ENCODE data around the gene ZNF555.
"Not testable (repeated sequence)": the region's sequence is repeated elsewhere in the genome, so short reads cannot be mapped to it uniquely, and the experiment has no call there.

The ZNF555 gene

DNA sequence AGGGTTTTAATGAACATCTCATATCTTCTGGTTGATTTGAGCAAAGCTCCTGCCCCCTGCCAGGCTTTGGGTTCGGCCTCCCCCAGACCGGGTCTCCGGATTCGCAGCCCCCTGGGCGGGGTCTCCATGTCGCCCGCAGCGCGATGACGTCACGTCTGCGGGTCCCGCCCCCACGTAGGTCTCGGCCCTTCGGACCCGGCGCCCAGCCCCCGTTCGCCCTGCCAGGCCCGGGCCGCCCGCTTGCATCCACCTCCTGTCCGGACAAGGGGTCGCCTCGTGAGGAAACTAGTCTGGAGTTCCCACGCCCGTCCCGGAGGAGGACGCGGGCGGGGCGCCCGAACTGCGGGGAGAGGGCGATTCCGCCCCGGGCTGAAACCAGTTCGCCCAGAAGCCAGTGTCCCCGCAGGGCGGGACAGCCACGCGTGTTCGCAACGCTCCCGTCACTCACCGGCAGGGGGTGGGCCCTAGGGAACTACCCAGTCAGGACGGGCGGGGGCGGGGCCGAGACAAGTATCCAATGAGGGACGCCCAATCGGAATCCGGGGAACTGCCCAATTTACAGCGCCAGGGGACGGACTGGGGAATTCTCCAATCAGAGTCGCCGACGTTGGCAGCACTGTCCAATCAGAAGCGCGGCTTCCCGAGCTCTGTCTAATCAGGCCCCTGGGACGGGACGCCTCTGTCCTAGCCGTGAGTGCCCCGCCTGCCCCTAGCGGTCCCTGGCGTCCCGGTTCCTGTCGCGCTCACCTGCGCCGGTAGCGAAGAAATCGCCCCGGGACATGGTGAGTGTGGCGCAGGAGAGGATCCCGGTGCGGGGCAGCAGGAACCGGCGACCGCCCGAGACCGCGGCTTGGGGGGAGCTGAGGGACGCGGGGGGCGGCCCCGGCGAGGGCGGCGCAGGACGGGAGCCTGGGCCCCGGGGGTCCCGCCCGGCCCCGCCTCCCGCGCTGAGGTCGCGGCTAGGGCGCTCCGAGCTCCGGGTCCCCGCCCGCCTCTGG, at the start of gene ZNF555:
Gene ZNF555, plus strand, starts transcription at position 682 of the 998 bp plus-strand sequence. Its CDS starts 98 bp downstream, at position 780.
- DNase-seq (ENCODE audit: low read depth in 2 of 2), result peak; percentile 96 to 99

DNA sequence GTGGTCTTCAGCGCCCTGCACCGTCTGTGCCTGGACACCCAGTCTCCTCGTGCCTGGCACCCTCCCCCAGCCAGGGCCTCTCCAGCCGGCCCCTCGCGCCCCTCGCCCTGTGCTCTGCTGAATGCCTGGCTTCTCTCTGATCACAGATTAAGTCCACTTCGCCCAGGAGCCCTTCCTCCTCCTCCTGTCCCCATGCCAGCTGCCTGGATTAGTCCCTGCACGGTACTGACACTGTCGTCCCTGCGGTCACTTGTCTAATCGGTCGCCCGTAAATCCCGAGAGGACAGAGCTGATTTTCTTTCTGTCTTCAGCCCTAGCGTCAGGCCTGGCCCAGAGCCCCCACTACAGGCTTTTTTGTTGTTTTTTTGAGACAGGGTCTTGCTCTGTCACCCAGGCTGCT, 49.4 kb upstream of the ZNF555 start:
- DNase-seq (ENCODE audit: low read depth in 2 of 2), result no peak

DNA sequence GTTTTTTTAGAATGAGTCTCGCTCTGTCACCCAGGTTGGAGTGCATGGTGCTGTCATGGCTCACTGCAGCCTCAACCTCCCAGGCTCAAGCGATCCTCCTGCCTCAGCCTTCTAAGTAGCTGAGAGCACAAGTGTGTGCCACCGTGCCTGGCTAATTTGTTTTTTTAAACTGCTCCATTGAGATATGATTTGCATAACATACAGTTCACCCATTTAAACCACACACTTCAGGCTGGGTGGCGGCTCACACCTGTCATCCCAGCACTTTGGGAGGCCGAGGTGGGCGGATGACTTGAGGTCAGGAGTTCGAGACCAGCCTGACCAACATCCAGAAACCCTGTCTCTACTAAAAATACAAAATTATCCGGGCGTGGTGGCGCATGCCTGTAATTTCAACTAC, 48.6 kb upstream of the ZNF555 start:
- DNase-seq (ENCODE audit: low read depth in 2 of 2), result not testable (repeated sequence)

DNA sequence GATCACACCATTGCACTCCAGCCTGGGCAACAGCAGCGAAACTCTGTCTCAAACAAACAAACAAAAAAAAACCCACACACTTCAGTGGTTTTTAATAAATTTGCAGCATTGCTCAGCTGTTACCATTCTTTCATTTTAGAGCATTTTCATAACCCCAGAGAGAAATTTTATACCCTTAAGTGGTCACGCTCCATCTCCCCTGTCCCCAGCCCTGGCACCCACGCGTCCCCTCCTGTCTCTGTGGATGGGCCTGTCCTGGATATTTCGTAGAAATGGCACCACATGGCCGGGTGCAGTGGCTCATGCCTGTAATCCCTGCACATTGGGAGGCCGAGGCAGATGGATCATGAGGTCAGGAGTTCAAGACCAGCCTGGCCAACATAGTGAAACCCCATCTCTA, 48.1 kb upstream of the ZNF555 start:
- no peak for DNase-seq (ENCODE audit: low read depth in 2 of 2)

DNA sequence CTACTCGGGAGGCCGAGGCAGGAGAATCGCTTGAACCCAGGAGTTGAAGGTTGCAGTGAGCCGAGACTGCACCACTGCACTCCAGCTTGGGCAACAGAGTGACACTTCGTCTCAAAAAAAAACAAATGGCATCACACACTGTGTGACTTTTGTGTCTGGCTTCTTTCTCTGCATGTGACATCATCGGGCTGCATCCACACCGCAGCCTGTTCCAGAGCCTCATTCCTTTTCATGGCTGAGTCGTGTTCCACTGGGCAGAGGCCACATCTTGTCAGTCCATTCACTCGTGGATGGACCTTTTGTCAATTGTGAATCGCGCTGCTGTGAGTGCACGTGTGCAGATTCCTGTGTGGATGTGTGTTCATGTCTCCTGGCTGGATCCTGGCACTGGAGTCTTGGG, 47.7 kb upstream of the ZNF555 start:
- DNase-seq (ENCODE audit: low read depth in 2 of 2), result no peak

GRCh38 chr19:2795827-2796658, 45.2 kb upstream of the ZNF555 start:
- DNase-seq (ENCODE audit: low read depth in 2 of 2), result no peak

DNA sequence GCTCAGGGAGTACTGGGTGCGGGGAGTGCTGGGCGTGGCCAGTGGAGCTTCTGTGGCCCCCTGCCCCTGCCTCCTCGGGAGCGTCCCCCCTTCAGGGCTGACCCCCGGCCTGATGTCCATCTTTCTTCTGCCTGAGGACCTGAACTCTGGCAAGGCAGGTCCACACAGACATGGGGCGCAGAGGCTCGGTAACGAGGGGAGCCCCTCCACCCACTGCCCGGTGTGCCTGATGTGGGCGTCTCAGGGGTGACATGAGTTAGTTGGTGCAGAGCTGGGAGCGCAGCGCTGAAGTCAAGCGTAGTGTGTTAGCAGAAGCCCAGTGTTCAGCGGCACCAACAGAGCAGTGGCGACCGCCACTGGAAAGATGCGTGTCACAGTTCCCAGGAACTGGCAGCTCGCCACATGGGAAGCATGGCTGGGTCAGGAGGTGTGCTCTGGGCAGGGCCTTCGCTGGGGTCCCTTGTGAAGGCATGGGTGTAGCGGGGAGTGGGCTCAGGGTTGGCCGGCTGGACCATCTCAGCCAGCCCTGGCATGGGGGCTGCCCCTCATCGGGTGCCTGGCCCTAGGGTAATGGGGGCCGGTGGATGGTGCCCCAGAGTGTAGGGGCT, 44.5 kb upstream of the ZNF555 start:
- DNase-seq (ENCODE audit: low read depth in 2 of 2), result no peak

DNA sequence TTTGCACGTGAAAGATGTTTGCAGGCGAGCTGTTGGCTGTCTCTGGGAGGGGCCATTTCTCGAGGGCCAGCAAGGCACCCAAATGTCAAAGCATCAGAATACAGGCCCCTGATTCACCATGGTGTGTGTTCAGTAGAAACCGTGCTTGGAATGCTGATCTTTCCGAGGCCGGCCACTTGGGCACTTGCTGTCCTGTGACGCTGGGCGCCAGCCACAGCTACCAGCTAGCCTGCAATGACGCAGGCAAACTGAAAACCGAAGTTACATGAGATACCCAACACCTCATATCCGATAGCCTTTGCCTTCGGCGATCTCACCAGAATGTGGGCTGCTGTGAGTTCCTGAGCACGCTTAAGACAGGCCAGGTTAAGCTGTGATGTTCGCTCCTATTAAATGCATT, 44.0 kb upstream of the ZNF555 start:
- no peak for DNase-seq (ENCODE audit: low read depth in 2 of 2)

- no peak for DNase-seq (ENCODE audit: low read depth in 2 of 2)
Observed at GRCh38 chr19:2798158-2798685, 43.1 kb upstream of the ZNF555 start.

DNA sequence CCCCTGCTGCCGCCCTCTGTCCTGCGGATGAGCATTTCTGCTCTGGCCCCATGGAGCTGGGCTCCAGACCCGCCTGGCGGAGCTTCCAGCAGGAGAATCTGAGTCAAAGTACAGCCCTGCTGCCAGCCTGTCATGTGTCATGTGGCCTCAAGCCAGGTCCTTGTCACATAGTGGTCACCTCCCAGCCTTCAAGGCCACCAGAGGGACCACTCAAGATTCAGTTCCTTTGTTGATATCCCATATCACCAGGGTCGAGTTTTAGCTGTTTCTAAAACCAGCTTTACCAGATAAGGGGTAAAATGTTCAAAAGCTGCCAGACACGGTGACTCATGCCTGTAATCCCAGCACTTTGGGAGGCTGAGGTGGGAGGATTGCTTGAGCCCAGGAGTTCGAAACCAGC, 42.5 kb upstream of the ZNF555 start:
- no peak for DNase-seq (ENCODE audit: low read depth in 2 of 2)

- no peak for DNase-seq (ENCODE audit: low read depth in 2 of 2)
Observed at GRCh38 chr19:2799273-2800020, 41.8 kb upstream of the ZNF555 start.

DNA sequence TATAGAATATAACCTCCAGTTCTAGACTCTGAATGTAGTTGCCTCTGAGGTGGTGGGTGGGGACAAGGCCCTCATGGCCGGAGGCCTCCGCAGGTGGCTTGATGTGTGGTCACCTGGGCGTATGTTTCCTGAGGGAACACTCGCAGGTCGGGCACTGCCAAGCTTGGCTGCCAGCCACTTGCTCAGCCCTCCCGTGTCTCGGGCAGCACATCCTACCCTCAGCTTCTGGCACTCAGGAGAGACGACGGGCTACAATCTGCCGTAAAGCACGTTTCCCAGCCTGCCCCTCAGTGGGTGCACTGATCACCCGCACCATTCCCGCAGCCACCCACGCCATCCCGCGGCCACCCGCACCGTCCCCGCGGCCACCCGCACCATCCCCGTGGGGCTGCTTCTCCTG, 40.8 kb upstream of the ZNF555 start:
- no peak for DNase-seq (ENCODE audit: low read depth in 2 of 2)

DNA sequence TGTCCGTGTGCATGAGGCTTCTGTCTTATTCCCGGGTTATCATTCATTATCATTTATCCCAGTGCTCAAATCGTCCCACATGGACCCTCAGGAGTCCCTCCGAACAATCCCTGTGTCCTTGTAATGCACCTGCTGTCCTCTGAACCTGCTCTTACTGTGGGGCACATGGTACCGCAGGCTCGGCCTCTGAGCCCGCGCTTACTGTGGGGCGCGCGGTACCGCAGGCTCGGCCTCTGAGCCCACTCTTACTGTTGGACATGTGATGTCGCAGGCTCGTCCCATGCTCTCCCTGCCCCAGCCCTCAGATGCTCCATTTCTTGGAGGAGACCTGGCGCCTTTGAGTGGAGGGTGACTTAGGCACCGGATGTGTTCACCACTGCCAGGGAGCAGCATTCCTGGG, 38.4 kb upstream of the ZNF555 start:
- DNase-seq (ENCODE audit: low read depth in 2 of 2), result no peak

- no peak for DNase-seq (ENCODE audit: low read depth in 2 of 2)
Observed at GRCh38 chr19:2803486-2804155, 37.7 kb upstream of the ZNF555 start.

GRCh38 chr19:2804156-2805004, 36.9 kb upstream of the ZNF555 start:
- no peak for DNase-seq (ENCODE audit: low read depth in 2 of 2)

GRCh38 chr19:2805261-2805900, 35.9 kb upstream of the ZNF555 start:
- no peak for DNase-seq (ENCODE audit: low read depth in 2 of 2)

DNA sequence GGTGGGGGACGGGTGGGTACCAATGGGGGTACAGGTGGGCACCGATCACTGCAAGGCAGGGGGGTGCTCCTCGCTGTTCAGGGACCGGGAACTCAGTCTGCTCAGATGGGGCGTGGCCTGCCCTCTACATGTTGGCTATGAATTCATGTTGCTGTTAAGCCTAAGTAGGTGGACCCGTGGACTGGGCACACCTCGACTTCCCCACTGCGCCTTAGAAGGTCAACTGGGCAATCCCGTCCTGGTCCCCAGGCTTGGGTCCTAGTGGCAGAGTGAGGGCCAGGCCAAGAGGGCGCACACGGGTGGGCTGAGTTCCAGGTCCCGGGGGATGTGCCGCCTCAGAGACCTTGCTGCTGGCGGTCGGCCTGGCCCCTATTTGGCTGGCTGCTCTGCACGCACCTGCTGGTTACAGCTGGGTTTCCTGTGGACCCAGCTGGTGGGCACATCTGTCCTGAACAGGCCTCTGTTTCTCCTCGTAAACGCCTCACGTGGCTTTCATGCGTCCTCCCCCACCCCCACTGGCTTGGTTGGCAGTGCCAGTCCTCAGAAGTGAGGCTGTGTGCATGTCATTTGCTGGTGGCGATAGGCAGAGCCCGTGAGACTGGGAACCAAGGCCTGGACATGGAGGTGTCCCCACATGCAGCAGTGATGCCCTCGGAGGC, 35.2 kb upstream of the ZNF555 start:
- DNase-seq (ENCODE audit: low read depth in 2 of 2), result no peak

DNA sequence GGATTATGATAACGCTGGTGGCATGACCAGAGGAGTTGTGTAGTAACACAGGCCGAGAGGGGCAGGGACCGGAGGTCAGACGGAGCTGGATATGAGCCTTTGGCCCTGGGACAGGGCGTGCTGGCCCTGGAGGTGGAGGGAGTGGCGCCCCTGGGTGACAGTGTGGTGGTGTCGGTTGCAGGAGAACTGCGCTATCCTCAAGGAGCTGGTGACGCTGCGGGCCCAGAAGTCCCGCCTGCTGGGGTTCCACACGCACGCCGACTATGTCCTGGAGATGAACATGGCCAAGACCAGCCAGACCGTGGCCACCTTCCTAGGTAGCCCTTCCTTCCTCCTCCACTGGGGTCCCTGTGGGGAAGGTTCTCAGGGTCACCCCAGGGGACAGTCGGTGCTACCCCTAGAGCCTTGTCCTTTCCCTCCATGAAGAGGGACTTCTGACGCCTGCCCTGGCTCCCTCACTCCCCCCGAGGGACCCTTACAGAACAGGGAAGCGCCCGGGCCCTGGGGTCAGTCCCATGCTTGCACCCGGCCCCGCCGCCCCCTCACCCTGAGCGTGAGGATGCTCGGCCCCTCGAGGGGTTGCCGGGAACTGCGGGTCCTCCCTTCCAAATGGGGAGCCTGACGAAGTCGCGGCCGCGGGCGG, 34.4 kb upstream of the ZNF555 start:
- DNase-seq (ENCODE audit: low read depth in 2 of 2), result no peak

Measured in stimulated activated CD8-positive, alpha-beta memory T cell treated with anti-CD3 and anti-CD28 coated beads, Interleukin-15, amount 100 ng/mL, for 4 hours (primary cell).